Mucosa of descending colon (tissue), 3 donors: ENCODE measurements around the gene MICAL3. TPM values are rescaled to one million over a fixed set of nuclear protein-coding genes. Genes with fewer than 3 reads are reported as not detected.

ENCODE experiments used
- ATAC-seq: fragments of 200-7000 bp; cut with Tn5 transposase; one replicate; pipeline ENCODE4 v1.9.1; 2020; ENCODE audit warnings: mild to moderate bottlenecking, moderate library complexity
- DNase-seq, 3 donors: peaks; one replicate each; pipeline ENCODE4 v3.0.0-alpha.2; 2020
- H3K36me3 ChIP-seq: fragments of 200-600 bp; one replicate; pipeline ENCODE4 v1.8.0; 2021; ENCODE audit warnings: low read depth, mild to moderate bottlenecking
- H3K4me1 ChIP-seq: fragments of 200-600 bp; one replicate; pipeline ENCODE4 v1.8.0; 2021; ENCODE audit warnings: low read depth, mild to moderate bottlenecking
- H3K4me3 ChIP-seq: fragments of 200-600 bp; one replicate; pipeline ENCODE4 v1.8.0; 2021; ENCODE audit warnings: mild to moderate bottlenecking
- H3K9me3 ChIP-seq: fragments of 200-600 bp; one replicate; pipeline ENCODE4 v1.8.0; 2021; ENCODE audit warnings: mild to moderate bottlenecking
- intact Hi-C, 2 donors: fragments of 100-400 bp; cut with DNase I in 1 of 2; cut with micrococcal nuclease in 1 of 2; formaldehyde crosslinking; loops; one replicate each; pipeline versions ENCODE4 v1.11.0 to v1.11.1; 2022; cut with DNase I, micrococcal nuclease
- total RNA-seq, 3 donors: library from RNA; stranded (reverse); fragmentation: NEBNext Ultra II Directional in 2 of 3; extraction: Animal tissue kit (Norgen Biotek cat#: 25700) in 2 of 3; gene quantifications; one replicate each; pipeline versions ENCODE4 v1.2.1 to v1.2.4, GENCODE V29; 2021 to 2023
- TF ChIP-seq, protein P1 (sequence below): fragments of 200-600 bp; IDR thresholded peaks from one replicate; pipeline ENCODE4 v1.8.0; 2022; ENCODE audit warnings: antibody characterized with exemption, mild to moderate bottlenecking
- donor health status: DM: no; HTN: no; CAD: no; lungs with moderate emphysema.
- donor health status: DM: no; HTN: no; CAD: no.
- donor health status: DM: no; HTN: yes; CAD: no.

The MICAL3 gene
- total RNA-seq, 3 donors from 2014 or later, result 75.8 to 135 (median 129) TPM

DNA sequence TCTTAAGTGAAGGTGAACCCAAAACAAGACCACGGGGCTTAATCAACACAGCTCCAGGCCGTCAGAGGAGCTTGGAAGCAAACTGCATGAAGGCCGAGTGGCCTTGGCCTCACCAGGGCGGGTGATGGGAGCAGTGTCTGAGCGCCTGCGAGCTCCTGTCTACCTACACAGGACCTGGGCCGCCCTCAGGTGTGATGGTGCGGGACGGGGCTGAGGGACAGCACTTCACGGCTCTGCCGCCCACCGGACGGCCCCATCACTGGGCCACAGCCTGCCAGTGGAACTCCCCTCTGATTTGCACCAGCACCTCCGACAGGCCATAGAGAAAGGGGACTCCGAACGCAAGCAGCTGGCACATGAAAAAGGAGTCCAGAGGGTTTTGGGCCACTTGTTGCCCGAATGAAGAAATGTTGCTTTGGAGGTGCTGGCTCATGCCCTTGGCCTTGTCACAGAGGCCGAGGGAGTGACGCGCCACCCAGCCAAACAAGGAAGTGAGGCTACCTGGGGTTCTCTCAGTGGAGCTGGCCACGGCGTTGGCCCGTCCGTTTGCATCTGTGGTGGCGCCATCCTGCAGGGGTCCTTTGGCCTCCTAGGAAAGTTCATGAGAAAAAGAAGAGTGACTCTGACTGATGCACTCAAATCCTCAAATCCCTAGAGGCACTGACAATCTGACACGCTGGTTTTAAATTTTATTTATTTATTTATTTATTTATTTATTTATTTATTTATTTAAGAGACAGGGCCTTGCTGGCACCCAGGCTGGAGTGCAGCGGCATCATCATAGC, 159.8 kb downstream of the MICAL3 start:
- H3K4me3 ChIP-seq, result no peak overlapping the region
- peaks cover 30% of the 10 kb centered on the region for H3K4me1 ChIP-seq
- intact Hi-C loops, result no loop called here
- peak in 2 of 3 donors; percentile 43 to 48 for DNase-seq
- H3K36me3 ChIP-seq, result no peaks in the 10 kb centered on the region
- TF ChIP-seq, protein P1, sequence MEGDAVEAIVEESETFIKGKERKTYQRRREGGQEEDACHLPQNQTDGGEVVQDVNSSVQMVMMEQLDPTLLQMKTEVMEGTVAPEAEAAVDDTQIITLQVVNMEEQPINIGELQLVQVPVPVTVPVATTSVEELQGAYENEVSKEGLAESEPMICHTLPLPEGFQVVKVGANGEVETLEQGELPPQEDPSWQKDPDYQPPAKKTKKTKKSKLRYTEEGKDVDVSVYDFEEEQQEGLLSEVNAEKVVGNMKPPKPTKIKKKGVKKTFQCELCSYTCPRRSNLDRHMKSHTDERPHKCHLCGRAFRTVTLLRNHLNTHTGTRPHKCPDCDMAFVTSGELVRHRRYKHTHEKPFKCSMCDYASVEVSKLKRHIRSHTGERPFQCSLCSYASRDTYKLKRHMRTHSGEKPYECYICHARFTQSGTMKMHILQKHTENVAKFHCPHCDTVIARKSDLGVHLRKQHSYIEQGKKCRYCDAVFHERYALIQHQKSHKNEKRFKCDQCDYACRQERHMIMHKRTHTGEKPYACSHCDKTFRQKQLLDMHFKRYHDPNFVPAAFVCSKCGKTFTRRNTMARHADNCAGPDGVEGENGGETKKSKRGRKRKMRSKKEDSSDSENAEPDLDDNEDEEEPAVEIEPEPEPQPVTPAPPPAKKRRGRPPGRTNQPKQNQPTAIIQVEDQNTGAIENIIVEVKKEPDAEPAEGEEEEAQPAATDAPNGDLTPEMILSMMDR, result no peak
- no peaks in the 10 kb centered on the region for H3K9me3 ChIP-seq
- ATAC-seq, result no peak

DNA sequence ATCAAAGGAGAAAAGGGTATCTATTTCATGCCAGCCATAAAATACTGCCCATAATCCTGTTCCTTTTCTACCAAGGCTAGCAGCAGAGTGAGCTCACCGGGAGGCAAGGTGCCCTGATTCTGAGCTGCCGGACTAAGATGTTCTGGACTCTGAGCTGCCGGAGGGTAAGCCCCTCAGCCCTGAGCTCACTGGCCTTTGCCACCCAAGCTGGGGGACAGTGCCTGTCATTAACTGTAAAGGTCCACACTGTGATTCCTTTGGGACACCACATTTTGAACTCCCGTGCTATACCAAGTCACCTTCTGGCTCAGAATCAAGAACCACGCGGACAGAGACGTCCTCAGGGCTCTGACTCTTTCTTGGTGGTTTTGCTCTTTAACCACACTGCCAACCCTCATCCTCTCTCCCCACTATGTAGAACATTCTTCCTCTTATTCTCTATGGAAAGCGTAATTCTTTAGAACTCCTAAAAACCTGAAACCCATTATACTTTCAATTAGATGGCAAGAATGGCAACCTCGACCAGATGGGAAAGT, 161.6 kb downstream of the MICAL3 start:
- Histone ChIP-seq H3K36me3 (no peaks in the 10 kb centered on the region), H3K4me1 (peaks cover 27% of the 10 kb centered on the region), H3K9me3 (no peaks in the 10 kb centered on the region), H3K4me3 (no peak overlapping the region)
- ATAC-seq, result no peak
- TF ChIP-seq, protein P1, result no peak
- peak in 1 of 3 donors; percentile 14 for DNase-seq
- intact Hi-C loops, result no loop called here

DNA sequence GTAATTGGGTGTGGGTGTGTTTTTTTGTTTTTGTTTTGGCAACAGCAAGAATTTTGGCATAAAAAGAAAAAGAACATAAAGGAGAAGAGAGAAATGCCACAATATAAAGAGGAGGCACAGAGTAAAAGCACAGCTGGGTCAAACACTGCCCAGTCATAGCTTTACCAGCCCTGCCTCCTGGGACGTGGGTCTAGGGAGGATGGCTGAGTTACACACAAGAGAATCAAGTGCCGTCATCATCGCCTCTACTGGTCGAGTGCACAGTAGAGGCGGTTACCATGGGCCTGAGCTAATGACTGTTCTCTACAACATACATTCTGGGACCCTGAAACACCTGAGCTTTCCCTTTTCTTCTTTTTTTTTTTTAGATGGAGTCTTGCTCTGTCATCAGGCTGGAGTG, 162.5 kb downstream of the MICAL3 start:
- no peak for DNase-seq
- Histone ChIP-seq H3K9me3 (no peaks in the 10 kb centered on the region), H3K36me3 (no peaks in the 10 kb centered on the region), H3K4me1 (peaks cover 25% of the 10 kb centered on the region), H3K4me3 (no peak overlapping the region)
- TF ChIP-seq, protein P1, result no peak
- intact Hi-C loops, result no loop called here
- ATAC-seq, result no peak

DNA sequence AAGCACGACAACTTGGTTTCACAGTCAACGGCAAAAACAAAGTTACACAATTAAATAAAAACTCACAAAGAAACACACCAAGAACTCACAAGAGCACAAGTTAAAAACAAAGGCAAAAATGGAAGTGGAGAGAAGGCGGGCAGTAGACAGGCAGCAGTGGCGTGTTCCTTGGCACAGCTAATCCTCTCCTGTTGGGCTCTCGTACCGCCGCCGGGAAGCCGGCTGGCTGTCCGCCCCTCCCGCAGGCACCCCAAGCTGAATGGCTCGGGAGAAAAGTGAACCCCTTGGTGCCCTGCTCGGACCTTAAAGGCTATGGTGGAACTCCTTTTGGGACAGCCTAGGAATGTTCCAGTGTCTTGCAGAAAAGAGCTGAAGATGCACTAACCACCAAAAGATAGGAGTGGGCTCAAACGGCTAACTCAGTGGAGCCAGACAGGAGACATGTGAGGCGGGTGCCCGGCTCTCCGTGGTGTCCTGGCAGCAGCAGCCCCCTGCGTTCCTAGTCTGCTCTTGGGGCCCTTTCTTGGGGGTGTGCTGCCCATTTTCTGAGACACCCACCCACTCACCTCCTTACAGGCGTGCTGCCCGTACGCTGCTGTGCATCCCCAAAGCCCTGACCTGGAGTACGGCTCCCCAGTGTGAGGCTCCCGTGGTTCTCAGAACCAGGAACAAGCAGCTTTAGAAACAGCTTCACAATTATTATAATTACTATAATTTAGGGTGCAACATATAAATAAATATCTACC, 164.0 kb downstream of the MICAL3 start:
- TF ChIP-seq, protein P1, result no peak
- Histone ChIP-seq H3K36me3 (no peaks in the 10 kb centered on the region), H3K4me3 (no peak overlapping the region), H3K9me3 (no peaks in the 10 kb centered on the region), H3K4me1 (peaks cover 25% of the 10 kb centered on the region)
- ATAC-seq, result no peak
- intact Hi-C loops, result no loop called here
- peak in 1 of 3 donors; percentile 37 for DNase-seq

DNA sequence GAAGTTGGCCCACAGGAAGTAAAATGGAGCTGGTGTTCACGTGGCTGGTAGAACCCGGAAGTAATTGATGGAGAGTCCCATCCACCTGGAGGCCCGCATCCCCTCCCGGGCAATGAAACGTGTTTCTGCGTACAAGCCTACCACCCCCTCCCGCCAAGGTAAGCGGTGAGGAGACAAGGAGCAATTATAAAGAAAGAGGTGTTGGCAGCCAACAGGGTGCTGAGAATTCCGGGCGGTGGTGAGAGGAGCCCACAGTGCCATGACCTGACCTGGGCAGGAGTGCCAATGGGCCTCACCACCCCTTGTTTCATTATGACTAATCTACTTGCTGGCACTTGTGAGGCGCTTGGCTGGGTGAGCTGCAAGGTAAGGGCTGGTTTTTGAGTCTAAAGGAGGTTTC, 166.3 kb downstream of the MICAL3 start:
- peaks cover 25% of the 10 kb centered on the region for H3K4me1 ChIP-seq
- TF ChIP-seq, protein P1, result no peak
- peak; percentile 2 for ATAC-seq
- H3K9me3 ChIP-seq, result no peaks in the 10 kb centered on the region
- no peak overlapping the region for H3K4me3 ChIP-seq
- DNase-seq, result peak in 1 of 3 donors; percentile 49
- no peaks in the 10 kb centered on the region for H3K36me3 ChIP-seq
- intact Hi-C loops, result no loop called here
